Activated naive CD4-positive, alpha-beta T cell treated with anti-CD3 and anti-CD28 coated beads, Interleukin-2, amount 50 U/mL, for 16 hours (primary cell): ENCODE results near the gene RALGAPA1.

Experiments
- DNase-seq: peaks from one replicate; pipeline ENCODE4 v3.0.0-alpha.2; 2020

RALGAPA1 gene

DNA sequence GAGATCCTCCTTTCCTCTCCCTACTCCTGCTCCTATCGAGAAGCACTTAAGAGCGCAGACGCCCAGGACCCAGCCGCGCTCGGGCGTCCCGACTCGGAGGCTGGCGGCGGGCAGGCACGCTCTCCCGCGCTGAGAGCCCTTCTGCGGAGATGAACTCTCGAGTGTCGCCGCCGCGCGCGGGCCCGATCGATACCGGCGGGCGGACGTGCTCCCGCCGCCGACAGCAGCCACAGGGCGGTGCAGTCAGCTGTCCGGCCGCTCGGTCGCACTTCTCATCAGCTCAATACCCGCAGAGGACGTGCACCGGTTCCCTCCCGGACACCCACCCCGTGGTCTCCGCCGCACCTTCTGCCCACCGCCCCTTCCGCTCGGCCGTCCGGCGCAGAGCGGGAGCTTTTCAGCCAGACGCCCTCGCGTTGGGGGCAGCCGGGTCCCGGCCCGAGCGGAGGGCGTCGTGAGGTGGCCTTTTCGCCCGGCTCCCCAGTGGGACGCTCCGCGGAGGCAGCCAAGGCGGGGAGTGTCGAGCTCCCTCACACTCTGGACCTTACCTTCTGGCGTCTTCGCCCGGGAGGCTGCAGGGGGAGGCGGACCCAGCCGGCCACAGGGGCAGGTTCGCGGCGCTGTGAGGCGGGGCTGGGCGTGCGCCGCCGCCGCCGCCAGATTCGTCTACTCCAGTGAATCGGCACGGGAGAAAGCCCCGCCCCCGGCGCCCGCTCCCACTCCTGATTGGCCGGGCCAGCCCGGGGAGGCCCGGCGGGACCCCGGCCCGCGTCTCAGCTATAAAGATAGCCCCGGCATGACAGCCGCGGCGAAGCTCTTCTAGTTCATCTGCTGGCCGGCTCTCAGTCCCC is 275.5 kb downstream of the RALGAPA1 start, which contains the start of gene INSM2:
Gene INSM2, plus strand, starts transcription at position 808 of the 851 bp plus-strand sequence. CDS start 89 bp downstream, outside the sequence.
- peak; percentile 78 for DNase-seq

DNA sequence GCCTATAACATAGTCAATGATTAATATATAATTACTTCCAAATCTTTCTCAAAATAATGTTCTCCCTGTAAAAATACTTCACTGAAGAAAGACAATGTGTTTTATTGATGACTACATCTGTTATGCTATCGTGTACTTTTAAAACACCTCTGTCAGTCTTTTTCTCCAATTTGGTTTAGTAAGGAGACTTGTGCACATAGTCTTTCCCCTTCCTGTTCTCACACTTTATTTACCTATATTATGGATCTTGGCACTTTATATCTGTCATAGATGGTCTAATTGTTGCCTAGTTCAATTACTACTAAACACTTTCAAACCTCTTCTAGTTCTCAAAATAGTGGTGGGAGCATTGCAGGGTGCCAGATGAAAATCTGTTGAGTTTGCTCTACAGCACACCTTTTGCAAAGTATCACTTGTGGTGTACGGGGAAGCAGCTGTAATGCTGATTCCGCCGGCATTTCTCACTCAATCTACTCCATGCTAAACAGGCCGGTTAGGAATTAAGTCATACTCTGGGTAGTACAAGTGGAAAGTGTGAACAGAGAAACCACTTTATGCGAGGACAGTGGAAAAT is 276.2 kb downstream of the RALGAPA1 start:
- no peak for DNase-seq

DNA sequence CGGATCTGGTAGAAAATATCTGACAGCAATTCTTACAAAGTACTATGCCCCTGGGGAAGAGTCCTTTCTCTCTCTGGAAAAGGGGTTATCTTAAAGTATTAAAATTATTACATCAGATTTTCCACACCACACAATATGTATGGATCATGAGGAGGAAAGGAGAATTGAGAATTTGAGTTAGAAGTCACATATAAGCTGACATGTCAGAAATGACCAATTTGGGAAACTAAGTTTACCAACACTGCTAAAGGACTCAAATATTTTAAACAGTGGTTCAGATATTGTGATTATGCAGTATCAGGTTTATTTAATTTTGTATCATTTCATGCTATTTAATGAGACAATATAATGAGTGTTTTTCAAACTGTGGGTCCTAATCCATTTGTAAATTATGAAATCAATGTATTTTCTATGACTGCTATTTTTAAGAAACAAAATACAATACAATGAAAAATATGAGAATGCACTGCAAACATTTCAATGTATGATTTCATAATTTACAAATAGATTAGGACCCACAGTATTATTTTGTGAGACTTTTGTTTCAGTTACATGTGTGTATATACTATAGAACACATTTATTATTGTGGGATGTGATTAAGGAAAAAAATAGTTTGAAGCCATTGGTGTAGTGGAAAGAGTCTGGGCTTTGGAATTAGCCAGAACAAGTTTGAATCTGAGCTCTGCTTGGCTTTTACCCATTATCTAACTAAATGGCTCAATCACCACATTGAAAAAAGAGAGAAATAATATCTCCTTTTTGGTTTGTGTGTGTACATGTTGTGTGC is 276.9 kb downstream of the RALGAPA1 start:
- no peak for DNase-seq

DNA sequence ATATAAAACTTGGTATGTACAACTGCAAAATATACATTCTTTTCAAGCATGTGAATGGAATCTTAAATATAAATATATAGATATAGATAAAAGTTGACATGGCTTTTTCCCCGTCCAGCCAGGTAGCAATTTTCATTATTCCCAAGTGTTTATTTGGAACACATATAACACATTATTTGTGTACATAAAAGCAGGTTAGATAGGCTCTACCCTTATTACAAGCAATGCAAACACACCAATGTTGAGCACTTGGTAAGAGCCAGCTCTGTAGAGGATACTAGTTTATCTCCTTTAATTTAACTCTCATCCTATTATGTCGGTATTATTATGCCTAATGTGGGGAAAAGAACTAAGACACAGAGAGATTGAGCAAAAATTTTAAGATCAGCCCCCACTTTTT is 282.1 kb downstream of the RALGAPA1 start:
- DNase-seq = no peak

DNA sequence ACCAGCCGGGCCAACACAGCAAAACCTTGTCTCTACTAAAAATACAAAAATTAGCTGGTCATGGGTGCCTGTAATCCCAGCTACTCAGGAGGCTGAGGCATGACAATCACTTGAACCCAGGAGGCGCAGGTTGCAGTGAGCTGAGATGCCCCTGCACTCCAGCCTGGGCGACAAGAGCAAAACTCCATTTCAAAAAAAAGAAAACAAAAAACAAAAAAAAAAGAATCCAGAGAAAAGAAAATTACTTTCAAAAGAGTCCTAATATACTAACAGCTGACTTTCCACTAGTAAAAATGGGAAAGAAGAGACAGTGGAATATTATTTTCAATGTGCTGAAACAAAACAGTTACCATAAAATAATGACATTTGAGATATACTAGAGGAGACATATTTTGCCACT is 283.4 kb downstream of the RALGAPA1 start:
- DNase-seq = no peak

DNA sequence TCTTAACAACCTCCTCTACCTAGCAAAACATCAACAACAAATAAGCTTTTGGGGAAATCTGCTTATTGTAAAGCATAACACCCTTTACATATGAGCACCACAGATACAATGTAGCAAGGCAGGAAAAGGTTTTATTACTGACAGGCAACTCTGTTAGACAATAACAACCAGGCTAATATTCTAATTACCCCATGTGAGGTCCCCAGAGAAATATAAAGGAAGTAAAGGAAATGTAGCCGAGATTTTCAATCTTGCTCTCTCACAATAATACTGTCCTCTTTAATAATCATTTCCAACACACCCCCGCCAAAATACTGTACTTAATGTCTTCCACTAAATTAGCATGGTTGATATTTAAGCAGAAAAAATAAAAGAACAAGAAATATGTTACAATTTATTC is 289.1 kb downstream of the RALGAPA1 start:
- DNase-seq = no peak

DNA sequence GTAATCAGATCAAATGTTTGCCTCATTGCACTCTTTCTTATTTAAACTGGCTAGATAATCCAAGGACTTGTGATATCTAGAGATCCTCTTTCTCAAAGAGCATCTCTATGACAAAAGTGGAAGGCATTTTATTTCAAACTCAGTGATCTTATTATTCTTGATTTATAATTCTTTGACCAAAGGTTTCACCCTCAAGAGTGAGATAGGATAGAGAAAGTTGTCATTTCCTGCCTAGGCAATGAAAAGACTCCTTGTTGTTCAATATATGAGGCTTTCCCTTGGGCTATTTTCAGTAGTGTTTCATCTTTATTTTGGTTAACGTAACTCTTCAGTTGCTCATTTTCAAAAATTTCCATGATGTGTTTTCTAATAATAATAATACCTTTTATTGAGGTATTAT is 293.2 kb downstream of the RALGAPA1 start:
- DNase-seq = no peak

DNA sequence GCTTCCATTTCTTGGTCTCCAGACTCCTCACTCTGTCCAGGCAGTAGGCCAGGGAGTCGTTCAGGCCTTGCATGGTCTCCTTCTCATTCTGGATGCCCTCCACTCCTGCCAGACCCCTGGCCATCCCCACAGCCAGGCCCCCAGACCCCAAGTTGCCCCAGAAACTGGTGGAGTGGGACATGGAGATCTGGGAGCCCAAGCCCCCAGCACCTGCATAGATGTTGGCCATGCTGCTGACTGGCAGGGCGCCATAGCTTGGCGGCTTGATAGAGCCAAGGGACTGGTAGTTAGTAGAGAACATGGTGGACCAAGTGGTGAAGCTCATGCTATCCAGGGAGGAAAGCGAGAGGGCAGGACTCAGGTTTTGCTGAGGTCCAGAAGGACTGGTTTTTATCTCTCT is 296.3 kb downstream of the RALGAPA1 start:
- DNase-seq = no peak

DNA sequence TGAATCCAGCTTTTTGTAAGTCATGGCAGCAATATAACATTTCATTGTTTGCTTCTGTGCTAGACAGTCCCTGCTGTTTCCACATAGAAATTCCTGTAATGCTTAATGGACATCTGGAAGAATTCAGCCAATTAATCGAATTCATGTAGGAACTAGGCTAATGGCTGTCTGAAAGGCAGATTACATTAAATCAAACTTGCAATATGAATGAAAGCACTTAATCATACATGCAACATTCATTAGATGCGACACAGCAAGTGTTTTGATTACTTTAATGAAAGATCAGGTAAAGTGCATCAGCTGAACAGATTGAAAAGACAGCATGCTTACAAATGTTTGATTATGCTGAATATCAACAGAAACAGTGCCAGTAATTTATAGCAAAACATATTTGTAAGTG is 299.2 kb downstream of the RALGAPA1 start:
- no peak for DNase-seq

DNA sequence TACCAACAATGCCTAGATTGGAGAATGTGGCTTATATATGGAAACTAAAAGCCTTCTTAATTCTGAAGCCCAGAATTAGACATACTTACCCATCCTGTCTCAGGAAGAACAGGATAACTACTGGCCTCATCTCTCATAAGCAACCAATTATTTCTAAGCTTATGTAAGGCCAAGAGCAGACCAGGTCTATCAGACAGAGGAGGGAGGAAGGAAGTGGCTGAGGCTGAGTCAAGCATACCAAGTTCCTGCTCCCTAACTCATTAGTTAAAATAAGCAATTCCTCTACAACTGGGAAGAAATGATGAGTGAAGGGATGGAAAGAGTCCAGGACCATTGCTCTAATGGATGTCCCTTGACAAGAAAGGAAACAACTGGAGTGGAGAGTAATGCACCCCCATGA is 302.2 kb downstream of the RALGAPA1 start:
- DNase-seq = no peak

DNA sequence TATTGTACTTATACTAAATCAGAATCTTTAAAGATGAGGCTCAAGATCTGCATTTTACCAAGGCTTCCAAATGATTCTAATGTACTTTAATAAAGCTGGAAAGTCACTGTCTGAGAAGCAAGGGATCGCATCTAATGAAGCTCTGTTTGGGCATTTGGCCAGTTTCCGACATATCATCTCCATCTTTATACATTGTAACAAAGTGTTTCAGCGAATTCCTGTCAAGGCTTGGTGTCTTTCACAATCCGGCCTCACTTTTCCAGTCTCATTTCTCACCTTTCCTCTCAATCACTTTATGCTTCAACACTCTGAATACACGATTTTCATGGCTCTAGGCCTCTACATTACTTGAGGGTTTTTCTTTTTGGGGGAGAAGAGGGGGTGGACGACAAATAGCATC is 302.6 kb downstream of the RALGAPA1 start:
- no peak for DNase-seq

DNA sequence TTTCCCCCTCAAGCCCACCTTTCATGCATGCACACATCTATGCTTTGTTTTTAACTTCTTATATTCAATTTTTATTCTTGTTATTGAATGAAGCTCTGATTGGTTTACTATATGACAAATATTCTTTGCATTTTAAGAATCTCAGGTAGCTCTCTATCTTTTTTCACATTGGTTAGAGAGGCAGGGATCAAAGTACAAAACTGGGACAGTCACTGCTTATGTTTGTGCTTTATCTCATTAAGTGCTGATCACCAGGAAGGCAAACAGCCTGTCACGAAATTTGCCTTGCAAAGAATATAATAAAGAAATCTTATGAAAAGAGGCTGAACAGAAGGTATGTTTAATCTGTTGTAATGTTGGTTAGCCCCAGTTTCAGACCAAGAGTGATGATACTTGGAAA is 304.8 kb downstream of the RALGAPA1 start:
- DNase-seq = no peak

DNA sequence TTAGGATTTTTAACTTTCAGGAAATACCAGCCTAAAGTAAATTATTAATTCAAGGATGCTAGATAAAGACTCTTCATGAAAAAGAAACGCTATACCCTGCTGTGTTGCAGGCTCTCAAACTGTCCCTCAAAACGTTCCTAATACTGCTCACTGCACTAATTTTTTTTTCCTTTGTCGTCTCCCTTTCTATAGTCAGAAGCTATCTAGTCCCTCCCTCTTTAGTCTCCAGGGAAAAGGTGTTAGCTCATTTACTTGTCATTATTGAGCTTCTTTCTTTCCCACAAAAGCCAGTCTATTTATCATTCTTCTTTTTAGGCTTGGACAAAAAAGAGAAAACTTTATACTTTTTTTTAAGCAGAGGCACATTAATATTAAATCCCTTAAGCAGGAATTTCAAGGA is 305.4 kb downstream of the RALGAPA1 start:
- DNase-seq = no peak

DNA sequence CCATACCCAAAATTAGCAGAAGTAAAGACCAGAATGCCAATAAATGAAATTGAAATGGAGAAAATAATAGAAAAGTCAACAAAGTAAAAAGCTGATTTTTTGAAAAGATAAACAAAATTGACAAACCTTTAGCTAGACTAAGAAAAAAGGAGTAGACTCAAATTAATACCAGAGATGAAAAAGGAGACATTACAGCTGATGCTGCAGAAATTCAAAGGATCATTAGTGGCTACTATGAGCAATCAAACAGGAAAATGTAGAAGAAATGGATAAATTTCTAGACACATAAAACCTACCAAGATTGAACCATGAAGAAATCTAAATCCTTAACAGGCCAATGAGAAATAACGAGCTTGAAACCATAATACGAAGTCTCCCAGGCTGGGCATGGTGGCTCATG is 309.9 kb downstream of the RALGAPA1 start:
- DNase-seq = no peak

DNA sequence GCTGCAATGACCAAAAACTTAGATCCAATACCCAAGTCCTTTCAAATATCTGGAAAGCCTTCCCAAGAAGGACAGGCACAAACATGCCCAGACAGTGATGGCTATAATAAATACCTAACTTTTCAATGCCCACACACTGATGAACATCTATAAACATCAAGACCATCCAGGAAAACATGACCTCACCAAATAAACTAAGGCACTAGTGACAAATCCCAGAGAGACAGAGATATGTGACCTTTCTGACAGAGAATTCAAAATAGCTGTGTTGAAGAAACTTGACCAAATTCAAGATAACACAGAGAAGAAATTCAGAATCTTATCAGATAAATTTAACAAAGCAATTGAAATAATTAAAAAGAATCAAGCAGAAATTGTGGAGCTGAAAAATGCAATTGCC is 313.8 kb downstream of the RALGAPA1 start:
- no peak for DNase-seq

DNA sequence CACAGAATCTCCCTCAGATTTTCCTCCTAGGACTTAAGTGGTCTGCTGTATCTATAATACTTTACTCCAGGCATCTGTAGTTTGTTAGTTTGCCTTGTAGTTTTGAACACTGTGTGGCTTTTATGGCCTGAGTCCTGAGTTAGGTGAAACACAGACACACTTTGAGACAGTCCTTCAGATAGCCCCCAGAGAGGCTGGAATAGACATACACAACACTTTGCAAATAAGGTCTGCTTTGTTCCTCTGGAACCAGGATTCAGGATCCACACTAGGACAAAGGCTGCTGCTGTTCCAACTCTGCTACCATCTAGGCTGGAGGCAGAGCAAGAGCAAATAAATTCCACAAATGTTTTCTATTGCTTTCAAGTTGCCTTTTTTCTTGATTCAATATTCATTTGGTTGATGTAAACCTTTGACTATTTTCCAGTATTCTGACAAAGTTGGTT is 316.5 kb downstream of the RALGAPA1 start:
- no peak for DNase-seq
